ENCODE data around the gene DLGAP1.

DNA sequence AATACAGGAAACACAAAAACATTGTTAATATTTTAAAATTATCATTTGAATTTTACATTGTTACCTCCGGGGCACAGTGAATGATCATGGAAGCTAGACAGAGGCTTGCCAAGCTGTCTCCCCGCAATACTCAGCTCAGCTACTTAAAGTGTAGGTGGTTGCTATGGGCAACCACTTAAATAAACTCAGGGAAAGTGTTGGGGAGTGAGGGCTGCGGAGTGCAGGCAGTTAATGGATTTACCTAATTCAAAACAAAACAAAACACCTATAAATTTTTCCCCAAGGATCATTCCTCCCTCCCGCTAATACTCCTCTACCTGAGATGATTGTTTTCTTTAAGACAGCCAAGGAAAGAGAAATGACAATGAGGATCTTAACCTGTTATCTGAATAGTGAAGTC lies 655.6 kb downstream of the DLGAP1 start:
- TF ChIP-seq CTCF (IDR thresholded peaks at IDR 0.05; ENCODE audit: low read depth, low read length) (no peak), EZH2phosphoT487 (IDR thresholded peaks at IDR 0.05; ENCODE audit: low read depth) (no peak)
